Panc1 (cell line): ENCODE data around the gene TAS2R7. TPM values are rescaled to one million over a fixed set of nuclear protein-coding genes. Genes with fewer than 3 reads are reported as not detected.

ENCODE experiments used
- ATAC-seq: fragments of 200-7000 bp; cut with Tn5 transposase; 2 replicates; pipeline ENCODE4 v1.9.1; 2020; ENCODE audit warnings: mild to moderate bottlenecking, moderate library complexity
- BruUV-seq: library from RNA; stranded (reverse); fragments of 400-500 nt; replicated peaks from 2 replicates; lab custom pipeline; 2021; lab: Mats Ljungman, UMichigan
- CTCF ChIA-PET: fragments of 300-600 bp; sonication (Branson Sonifier 250); formaldehyde crosslinking; loops from one replicate; lab custom pipeline; 2022; ENCODE audit warnings: antibody characterized with exemption; lab: Charles Lee
- POLR2A ChIA-PET: fragments of 300-600 bp; sonication (Branson Sonifier 250); formaldehyde crosslinking; loops from one replicate; lab custom pipeline; 2022; ENCODE audit warnings: antibody characterized with exemption; lab: Charles Lee
- DNase-seq: peaks from one replicate; pipeline ENCODE4 v3.0.0-alpha.2; 2010; ENCODE audit warnings: low read depth, low spot score
- H3K27ac ChIP-seq: 2 replicates; pipeline ENCODE4 v1.5.1; 2011; ENCODE audit warnings: mild to moderate bottlenecking, low read length, inconsistent platforms
- H3K27me3 ChIP-seq: fragments of 200-500 bp; sonication (Bioruptor generic); 2 replicates; pipeline ENCODE4 v1.6.0; 2014; ENCODE audit warnings: low read length, inconsistent platforms; ENCODE audit not compliant: control insufficient read depth, insufficient read depth
- H3K36me3 ChIP-seq: fragments of 200-500 bp; sonication (Bioruptor generic); 2 replicates; pipeline ENCODE4 v1.5.1; 2014; ENCODE audit warnings: inconsistent platforms, mild to moderate bottlenecking, low read length, moderate library complexity; ENCODE audit not compliant: control insufficient read depth, insufficient read depth
- H3K4me1 ChIP-seq: 2 replicates; pipeline ENCODE4 v1.5.1; 2011; ENCODE audit warnings: inconsistent platforms, mild to moderate bottlenecking, low read length, moderate library complexity; ENCODE audit not compliant: control insufficient read depth, insufficient read depth
- H3K4me3 ChIP-seq, 2 experiments: 2 replicates each; pipeline ENCODE4 v1.5.1; 2011 to 2012; ENCODE audit warnings: low read depth in 2 of 2, low read length in 2 of 2, mild to moderate bottlenecking in 2 of 2, inconsistent platforms in 1 of 2, moderate library complexity in 1 of 2
- H3K9me3 ChIP-seq: fragments of 200-500 bp; sonication (Bioruptor generic); 2 replicates; pipeline ENCODE4 v1.5.1; 2014; ENCODE audit warnings: low read depth, mild to moderate bottlenecking, inconsistent platforms, low read length, moderate library complexity; ENCODE audit not compliant: control insufficient read depth, insufficient read depth
- CTCF ChIP-seq: fragments of 450-650 bp; IDR thresholded peaks from 2 replicates; pipeline ENCODE4 v1.5.1; 2017; ENCODE audit warnings: mild to moderate bottlenecking
- POLR2AphosphoS5 ChIP-seq: IDR thresholded peaks from 2 replicates; pipeline ENCODE4 v1.6.1; 2012; ENCODE audit warnings: mild to moderate bottlenecking, low read depth, low read length, moderate library complexity
- REST ChIP-seq, 2 experiments: IDR thresholded peaks; 2 replicates each; pipeline ENCODE4 v1.6.1; 2011 to 2012; ENCODE audit warnings: low read depth in 2 of 2, control low read depth in 1 of 2, low read length in 1 of 2, mild to moderate bottlenecking in 1 of 2, moderate library complexity in 1 of 2; ENCODE audit not compliant: insufficient read depth in 1 of 2
- SIN3A ChIP-seq: IDR thresholded peaks from 2 replicates; pipeline ENCODE4 v1.6.1; 2012; ENCODE audit warnings: low read depth, mild to moderate bottlenecking, low read length, moderate library complexity, borderline replicate concordance; ENCODE audit not compliant: insufficient read depth
- TCF7L2 ChIP-seq: IDR thresholded peaks from 2 replicates; pipeline ENCODE4 v1.6.1; 2011; ENCODE audit warnings: mild to moderate bottlenecking, low read depth, low read length, inconsistent platforms
- in situ Hi-C: cut with HindIII; loops from 2 replicates; pipeline ENCODE4 v1.10.0; 2016; ENCODE audit warnings: low sequenced_read_pairs, low pct_unique_long_range_greater_than_20kb
- intact Hi-C: fragments of 100-400 bp; cut with micrococcal nuclease; formaldehyde crosslinking; loops from one replicate; pipeline ENCODE4 v1.10.0; 2022; ENCODE audit not compliant: unreplicated experiment
- total RNA-seq: library from RNA; stranded (reverse); gene quantifications from one replicate; pipeline ENCODE4 v1.2.1, GENCODE V29; 2021; ENCODE audit not compliant: unreplicated experiment

TAS2R7 gene
- total RNA-seq, 1 experiment from 2014 or later: not detected

- intact Hi-C loops: loop anchor here (10.0 kb wide), 1 partner anchor 138 kb away; the partner anchor contains the start of gene MAGOHB
- CTCF ChIA-PET: no interaction called here
These were observed 49.4 kb downstream of the TAS2R7 start for GRCh38 chr12:10753059-10753458.

More at GRCh38 chr12:10753059-10753458, 49.4 kb downstream of the TAS2R7 start:
- H3K9me3 ChIP-seq: peaks cover 7% of the 10 kb centered on the region; the same call in 1 of the 2 replicates
- no peak overlapping the region for H3K4me3 ChIP-seq
- ATAC-seq (no peak), DNase-seq (no peak)
- no peak for TF ChIP-seq SIN3A
- TF ChIP-seq POLR2AphosphoS5: no peak
- no peak for TF ChIP-seq TCF7L2
- no peak for TF ChIP-seq REST (IDR thresholded peaks at IDR 0.05; ENCODE audit: insufficient read depth in 1 of 2, low read depth in 2 of 2, low read length in 1 of 2)
- no peak for TF ChIP-seq CTCF
- BruUV-seq: no TSS peak
- H3K27ac ChIP-seq: no peak overlapping the region
- H3K4me1 ChIP-seq: no peaks in the 10 kb centered on the region
- in situ Hi-C loops: no loop called here
- no peaks in the 10 kb centered on the region for H3K36me3 ChIP-seq
- POLR2A ChIA-PET: no interaction called here
- no peaks in the 10 kb centered on the region for H3K27me3 ChIP-seq

Other genes starting within 250 kb of the TAS2R7 start
- 22.5 TPM for gene MAGOHB, start 189.0 kb downstream of the TAS2R7 start, total RNA-seq
- gene STYK1, start 128.6 kb downstream of the TAS2R7 start, total RNA-seq: 0.85 TPM
- 155 TPM for gene YBX3, start 79.3 kb downstream of the TAS2R7 start, total RNA-seq
- gene TAS2R8, start 4.7 kb upstream of the TAS2R7 start, total RNA-seq: not detected
- gene TAS2R9, start 7.5 kb upstream of the TAS2R7 start, total RNA-seq: not detected
- gene TAS2R10, start 23.7 kb upstream of the TAS2R7 start, total RNA-seq: 0.23 TPM
- 1.1 TPM for gene PRR4, start 46.8 kb upstream of the TAS2R7 start, total RNA-seq
- 10.5 TPM for gene PRH1, start 81.6 kb upstream of the TAS2R7 start, total RNA-seq
- 0.39 TPM for gene TAS2R13, start 106.9 kb upstream of the TAS2R7 start, total RNA-seq
- gene PRH2, start 126.6 kb upstream of the TAS2R7 start, total RNA-seq: not detected
- 1.4 TPM for gene TAS2R14, start 136.6 kb upstream of the TAS2R7 start, total RNA-seq
- gene TAS2R50, start 184.3 kb upstream of the TAS2R7 start, total RNA-seq: 0.18 TPM
- 0.95 TPM for gene TAS2R20, start 195.7 kb upstream of the TAS2R7 start, total RNA-seq
- gene TAS2R19, start 220.0 kb upstream of the TAS2R7 start, total RNA-seq: 1.1 TPM
- gene TAS2R31, start 228.8 kb upstream of the TAS2R7 start, total RNA-seq: 1.3 TPM